Measurements from ENCODE around the gene SLC29A4. TPM values are rescaled to one million over a fixed set of nuclear protein-coding genes. Genes with fewer than 3 reads are reported as not detected.
A peak's percentile ranks its signal among the peaks of the same experiment; 100 is the strongest.
"Not testable (repeated sequence)": the region's sequence is repeated elsewhere in the genome, so short reads cannot be mapped to it uniquely, and the experiment has no call there.

Gene SLC29A4
- total RNA-seq, 1 donor from 2014 or later = 1.8 TPM

GRCh38 chr7:5281598-5282500 lies 894 bp upstream of the SLC29A4 start:
- H3K36me3 Mint-ChIP-seq (ENCODE audit: low read depth); H3K9me3 Mint-ChIP-seq; intact Hi-C loops (cut with micrococcal nuclease); H3K4me3 Mint-ChIP-seq; DNase-seq; H3K27ac Mint-ChIP-seq; H3K4me1 Mint-ChIP-seq: not testable (repeated sequence)
- H3K27me3 Mint-ChIP-seq = peaks cover 16% of the 10 kb centered on the region

- H3K36me3 Mint-ChIP-seq (ENCODE audit: low read depth) = no peaks in the 10 kb centered on the region
- H3K27ac Mint-ChIP-seq = no peak overlapping the region
- peaks cover 17% of the 10 kb centered on the region for H3K27me3 Mint-ChIP-seq
- DNase-seq = no peak
- intact Hi-C loops (cut with micrococcal nuclease) = no loop called here
- no peak overlapping the region for H3K4me3 Mint-ChIP-seq
- no peaks in the 10 kb centered on the region for H3K4me1 Mint-ChIP-seq
- H3K9me3 Mint-ChIP-seq = no peaks in the 10 kb centered on the region
These were observed 919 bp downstream of the SLC29A4 start for GRCh38 chr7:5283421-5284303.

- Mint-ChIP-seq H3K9me3 (no peaks in the 10 kb centered on the region), H3K27ac (no peak overlapping the region), H3K36me3 (ENCODE audit: low read depth) (no peaks in the 10 kb centered on the region), H3K4me1 (no peaks in the 10 kb centered on the region), H3K27me3 (peaks cover 14% of the 10 kb centered on the region), H3K4me3 (no peak overlapping the region)
- intact Hi-C loops (cut with micrococcal nuclease) = no loop called here
- peak; percentile 63 for DNase-seq
These were observed 1.9 kb downstream of the SLC29A4 start for GRCh38 chr7:5284304-5285281.

- Mint-ChIP-seq H3K27ac (no peak overlapping the region), H3K9me3 (no peaks in the 10 kb centered on the region)
These were observed 4.2 kb downstream of the SLC29A4 start for GRCh38 chr7:5286933-5287332.

GRCh38 chr7:5287373-5287772 lies 4.6 kb downstream of the SLC29A4 start:
- not testable (repeated sequence) for H3K9me3 Mint-ChIP-seq

More at GRCh38 chr7:5286933-5287332, 4.2 kb downstream of the SLC29A4 start:
- intact Hi-C loops (cut with micrococcal nuclease) = no loop called here
- no peak for DNase-seq
- no peaks in the 10 kb centered on the region for H3K4me1 Mint-ChIP-seq
- no peaks in the 10 kb centered on the region for H3K36me3 Mint-ChIP-seq (ENCODE audit: low read depth)
- H3K4me3 Mint-ChIP-seq = no peak overlapping the region
- peaks cover 6% of the 10 kb centered on the region for H3K27me3 Mint-ChIP-seq

GRCh38 chr7:5287802-5288201 lies 5.1 kb downstream of the SLC29A4 start:
- Mint-ChIP-seq H3K4me3 (no peak overlapping the region), H3K9me3 (no peaks in the 10 kb centered on the region), H3K4me1 (no peaks in the 10 kb centered on the region), H3K36me3 (ENCODE audit: low read depth) (no peaks in the 10 kb centered on the region), H3K27me3 (peaks cover 6% of the 10 kb centered on the region), H3K27ac (no peak overlapping the region)
- intact Hi-C loops (cut with micrococcal nuclease) = no loop called here
- DNase-seq = no peak

More at GRCh38 chr7:5287373-5287772, 4.6 kb downstream of the SLC29A4 start:
- H3K4me1 Mint-ChIP-seq; H3K4me3 Mint-ChIP-seq; DNase-seq; H3K36me3 Mint-ChIP-seq (ENCODE audit: low read depth); H3K27me3 Mint-ChIP-seq; intact Hi-C loops (cut with micrococcal nuclease); H3K27ac Mint-ChIP-seq: not testable (repeated sequence)

- H3K9me3 Mint-ChIP-seq; H3K36me3 Mint-ChIP-seq (ENCODE audit: low read depth); H3K27me3 Mint-ChIP-seq; intact Hi-C loops (cut with micrococcal nuclease); H3K27ac Mint-ChIP-seq; H3K4me3 Mint-ChIP-seq; H3K4me1 Mint-ChIP-seq; DNase-seq: not testable (repeated sequence)
These were observed 5.8 kb downstream of the SLC29A4 start for GRCh38 chr7:5288560-5288959.

- intact Hi-C loops (cut with micrococcal nuclease) = no loop called here
- no peaks in the 10 kb centered on the region for H3K36me3 Mint-ChIP-seq (ENCODE audit: low read depth)
- no peaks in the 10 kb centered on the region for H3K4me1 Mint-ChIP-seq
- DNase-seq = no peak
- peaks cover 6% of the 10 kb centered on the region for H3K27me3 Mint-ChIP-seq
- H3K9me3 Mint-ChIP-seq = peaks cover 2% of the 10 kb centered on the region
- no peak overlapping the region for H3K27ac Mint-ChIP-seq
- no peak overlapping the region for H3K4me3 Mint-ChIP-seq
These were observed 6.6 kb downstream of the SLC29A4 start for GRCh38 chr7:5289355-5289754.

GRCh38 chr7:5291301-5291700 lies 8.6 kb downstream of the SLC29A4 start:
- Mint-ChIP-seq H3K27me3 (peaks cover 17% of the 10 kb centered on the region), H3K36me3 (ENCODE audit: low read depth) (no peaks in the 10 kb centered on the region), H3K4me1 (peaks cover 4% of the 10 kb centered on the region), H3K9me3 (peaks cover 11% of the 10 kb centered on the region), H3K27ac (no peak overlapping the region), H3K4me3 (no peak overlapping the region)
- intact Hi-C loops (cut with micrococcal nuclease) = no loop called here
- DNase-seq = no peak

- H3K36me3 Mint-ChIP-seq (ENCODE audit: low read depth); H3K27ac Mint-ChIP-seq; DNase-seq; H3K4me3 Mint-ChIP-seq; intact Hi-C loops (cut with micrococcal nuclease); H3K4me1 Mint-ChIP-seq: not testable (repeated sequence)
- Mint-ChIP-seq H3K9me3 (peaks cover 11% of the 10 kb centered on the region), H3K27me3 (peaks cover 17% of the 10 kb centered on the region)
These were observed 9.1 kb downstream of the SLC29A4 start for GRCh38 chr7:5291711-5292335.

- intact Hi-C loops (cut with micrococcal nuclease) = no loop called here
- Mint-ChIP-seq H3K27ac (no peak overlapping the region), H3K9me3 (peaks cover 11% of the 10 kb centered on the region), H3K4me3 (no peak overlapping the region), H3K36me3 (ENCODE audit: low read depth) (no peaks in the 10 kb centered on the region), H3K27me3 (peaks cover 26% of the 10 kb centered on the region), H3K4me1 (peaks cover 17% of the 10 kb centered on the region)
- no peak for DNase-seq
These were observed 11.6 kb downstream of the SLC29A4 start for GRCh38 chr7:5294169-5294987.
